CD4-positive, alpha-beta T cell treated with Interleukin-12 subunit alpha and Interleukin-12 subunit beta, for 1 hour (primary cell): ENCODE data around the gene TMEM250.

Source experiments
- DNase-seq: peaks from one replicate; pipeline ENCODE4 v3.0.0-alpha.2; 2020

The TMEM250 gene

GRCh38 chr9:136147038-136147889, 28.6 kb upstream of the TMEM250 start:
- no peak for DNase-seq

- DNase-seq = no peak
Observed at GRCh38 chr9:136146126-136147037, 27.7 kb upstream of the TMEM250 start.

GRCh38 chr9:136145580-136145979, 26.9 kb upstream of the TMEM250 start:
- no peak for DNase-seq

- no peak for DNase-seq
Observed at GRCh38 chr9:136144450-136144849, 25.8 kb upstream of the TMEM250 start.

GRCh38 chr9:136143215-136144001, 24.7 kb upstream of the TMEM250 start:
- DNase-seq = no peak

GRCh38 chr9:136142859-136143214, 24.2 kb upstream of the TMEM250 start:
- no peak for DNase-seq

GRCh38 chr9:136142414-136142796, 23.7 kb upstream of the TMEM250 start:
- DNase-seq = no peak

- DNase-seq = no peak
Observed at GRCh38 chr9:136141682-136142413, 23.2 kb upstream of the TMEM250 start.

- DNase-seq = no peak
Observed at GRCh38 chr9:136140966-136141365, 22.3 kb upstream of the TMEM250 start.

- DNase-seq = no peak
Observed at GRCh38 chr9:136140046-136140445, 21.4 kb upstream of the TMEM250 start.

- peak; percentile 32 for DNase-seq
Observed at GRCh38 chr9:136138566-136138965, 19.9 kb upstream of the TMEM250 start.

- DNase-seq = no peak
Observed at GRCh38 chr9:136137321-136138265, 18.9 kb upstream of the TMEM250 start.

- DNase-seq = no peak
Observed at GRCh38 chr9:136136127-136136925, 17.7 kb upstream of the TMEM250 start.

GRCh38 chr9:136135326-136136126, 16.9 kb upstream of the TMEM250 start:
- DNase-seq = no peak

- no peak for DNase-seq
Observed at GRCh38 chr9:136133959-136134484, 15.3 kb upstream of the TMEM250 start.

- peak; percentile 17 for DNase-seq
Observed at GRCh38 chr9:136133191-136133958, 14.7 kb upstream of the TMEM250 start.

GRCh38 chr9:136132512-136133050, 13.9 kb upstream of the TMEM250 start:
- DNase-seq = no peak
